Fibroblast of pulmonary artery (primary cell): Measurements from ENCODE around the gene MED25.

ENCODE experiments used
- DNase-seq: peaks from one replicate; pipeline ENCODE4 v3.0.0-alpha.2; 2010; ENCODE audit warnings: low read depth
- H3K4me3 ChIP-seq: replicated peaks from 2 replicates; pipeline ENCODE4 v1.5.1; 2011; ENCODE audit warnings: low read depth, mild to moderate bottlenecking, control low read depth, low read length, moderate library complexity
- TF ChIP-seq, protein P1 (sequence below): IDR thresholded peaks from 2 replicates; pipeline ENCODE4 v1.5.1; 2011; ENCODE audit warnings: mild to moderate bottlenecking, control low read depth, low read length, inconsistent platforms; ENCODE audit errors: missing control alignments

MED25 gene

GRCh38 chr19:49861107-49861506 is 43.0 kb downstream of the MED25 start:
- TF ChIP-seq, protein P1, sequence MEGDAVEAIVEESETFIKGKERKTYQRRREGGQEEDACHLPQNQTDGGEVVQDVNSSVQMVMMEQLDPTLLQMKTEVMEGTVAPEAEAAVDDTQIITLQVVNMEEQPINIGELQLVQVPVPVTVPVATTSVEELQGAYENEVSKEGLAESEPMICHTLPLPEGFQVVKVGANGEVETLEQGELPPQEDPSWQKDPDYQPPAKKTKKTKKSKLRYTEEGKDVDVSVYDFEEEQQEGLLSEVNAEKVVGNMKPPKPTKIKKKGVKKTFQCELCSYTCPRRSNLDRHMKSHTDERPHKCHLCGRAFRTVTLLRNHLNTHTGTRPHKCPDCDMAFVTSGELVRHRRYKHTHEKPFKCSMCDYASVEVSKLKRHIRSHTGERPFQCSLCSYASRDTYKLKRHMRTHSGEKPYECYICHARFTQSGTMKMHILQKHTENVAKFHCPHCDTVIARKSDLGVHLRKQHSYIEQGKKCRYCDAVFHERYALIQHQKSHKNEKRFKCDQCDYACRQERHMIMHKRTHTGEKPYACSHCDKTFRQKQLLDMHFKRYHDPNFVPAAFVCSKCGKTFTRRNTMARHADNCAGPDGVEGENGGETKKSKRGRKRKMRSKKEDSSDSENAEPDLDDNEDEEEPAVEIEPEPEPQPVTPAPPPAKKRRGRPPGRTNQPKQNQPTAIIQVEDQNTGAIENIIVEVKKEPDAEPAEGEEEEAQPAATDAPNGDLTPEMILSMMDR: no peak
- H3K4me3 ChIP-seq: no peak overlapping the region
- DNase-seq: no peak

GRCh38 chr19:49861541-49862378 is 43.7 kb downstream of the MED25 start:
- TF ChIP-seq, protein P1: no peak
- no peak overlapping the region for H3K4me3 ChIP-seq
- no peak for DNase-seq

GRCh38 chr19:49862391-49863253 is 44.5 kb downstream of the MED25 start:
- DNase-seq: no peak
- H3K4me3 ChIP-seq: no peak overlapping the region
- TF ChIP-seq, protein P1: no peak

- no peak overlapping the region for H3K4me3 ChIP-seq
- TF ChIP-seq, protein P1: no peak
- DNase-seq: no peak
Measured at GRCh38 chr19:49863254-49863934, 45.3 kb downstream of the MED25 start.

DNA sequence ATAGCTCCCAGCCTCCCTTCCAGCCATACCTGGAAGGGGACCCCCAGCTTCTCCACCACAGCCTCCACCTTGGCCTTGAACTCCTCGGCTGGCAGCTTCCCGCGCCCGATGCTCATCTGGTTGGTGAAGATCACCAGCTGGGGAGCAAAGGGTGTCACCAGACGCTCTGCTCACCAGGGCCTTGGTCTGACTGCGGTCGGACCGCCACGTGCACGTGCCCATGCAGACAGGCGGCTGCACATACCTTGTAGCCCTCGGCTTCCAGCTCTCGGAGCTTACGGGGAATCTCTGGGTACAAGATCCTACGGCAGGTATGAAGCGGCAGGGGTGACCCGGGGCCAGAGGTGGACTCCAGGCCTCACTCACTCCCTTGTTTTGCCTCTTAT is 45.8 kb downstream of the MED25 start:
- DNase-seq: no peak
- TF ChIP-seq, protein P1: no peak
- no peak overlapping the region for H3K4me3 ChIP-seq

DNA sequence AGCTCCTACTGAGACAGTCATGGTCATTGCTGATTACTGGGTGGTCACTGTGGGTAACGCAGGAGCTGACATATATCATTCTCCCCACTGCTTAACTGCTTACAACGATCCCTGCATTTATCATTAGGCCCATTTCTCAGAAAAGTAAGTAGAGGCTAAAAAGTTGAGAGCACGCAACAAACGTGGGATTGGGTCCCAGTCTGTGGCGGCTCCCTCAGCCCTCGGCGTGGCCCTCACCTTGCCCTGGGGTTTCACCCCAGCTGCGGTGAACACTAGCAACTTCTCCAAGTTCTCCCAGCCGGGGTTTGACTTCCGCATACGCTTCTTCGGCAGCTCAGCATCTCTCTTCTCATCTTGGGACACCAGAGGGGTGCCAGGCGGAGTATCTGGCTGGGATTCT is 46.8 kb downstream of the MED25 start:
- no peak for DNase-seq
- no peak overlapping the region for H3K4me3 ChIP-seq
- TF ChIP-seq, protein P1: no peak
